Retinal pigment epithelial cell (primary cell): ENCODE results near the gene MAGI2.

Source experiments
- DNase-seq: peaks from one replicate; pipeline ENCODE4 v3.0.0-alpha.2; 2010; ENCODE audit warnings: low read depth
- H3K4me3 ChIP-seq: 2 replicates; pipeline ENCODE4 v1.5.1; 2011; ENCODE audit warnings: mild to moderate bottlenecking, low read length, control low read depth, moderate library complexity
- CTCF ChIP-seq: conservative IDR thresholded peaks from 2 replicates; pipeline ENCODE4 v1.5.1; 2011; ENCODE audit warnings: low read depth, low read length, control low read depth, inconsistent platforms

The MAGI2 gene

GRCh38 chr7:79400222-79400621 lies 53.2 kb downstream of the MAGI2 start:
- no peak for TF ChIP-seq CTCF
- H3K4me3 ChIP-seq = no peak overlapping the region
- DNase-seq = no peak

- no peak overlapping the region for H3K4me3 ChIP-seq
- no peak for DNase-seq
- no peak for TF ChIP-seq CTCF
Measured at GRCh38 chr7:79398138-79398749, 55.2 kb downstream of the MAGI2 start.

GRCh38 chr7:79386688-79387422 lies 66.6 kb downstream of the MAGI2 start:
- H3K4me3 ChIP-seq = no peak overlapping the region
- no peak for DNase-seq
- TF ChIP-seq CTCF = no peak

- no peak for DNase-seq
- TF ChIP-seq CTCF = no peak
- H3K4me3 ChIP-seq = no peak overlapping the region
Measured at GRCh38 chr7:79381921-79382320, 71.5 kb downstream of the MAGI2 start.

- DNase-seq = no peak
- no peak overlapping the region for H3K4me3 ChIP-seq
- TF ChIP-seq CTCF = no peak
Measured at GRCh38 chr7:79377097-79377496, 76.4 kb downstream of the MAGI2 start.

GRCh38 chr7:79376299-79377025 lies 77.0 kb downstream of the MAGI2 start:
- no peak for DNase-seq
- H3K4me3 ChIP-seq = no peak overlapping the region
- no peak for TF ChIP-seq CTCF

GRCh38 chr7:79361214-79361613 lies 92.3 kb downstream of the MAGI2 start:
- TF ChIP-seq CTCF = no peak
- DNase-seq = no peak
- H3K4me3 ChIP-seq = no peak overlapping the region
